IgD-negative memory B cell (primary cell): Measurements from ENCODE around the gene ARHGAP19. TPM values are rescaled to one million over a fixed set of nuclear protein-coding genes. Genes with fewer than 3 reads are reported as not detected.

Experiments used
- H3K27ac Mint-ChIP-seq, 3 donors: one replicate each; pipeline ENCODE4 v1.8.0; 2020 to 2022; ENCODE audit warnings: mild to moderate bottlenecking in 3 of 3, mixed read lengths in 3 of 3, moderate library complexity in 1 of 3
- H3K27me3 Mint-ChIP-seq: one replicate; pipeline ENCODE4 v1.8.0; 2021; ENCODE audit warnings: mixed read lengths
- H3K36me3 Mint-ChIP-seq: one replicate; pipeline ENCODE4 v1.8.0; 2020; ENCODE audit warnings: mild to moderate bottlenecking, mixed read lengths
- H3K4me1 Mint-ChIP-seq, 3 donors: one replicate each; pipeline ENCODE4 v1.8.0; 2020 to 2022; ENCODE audit warnings: mixed read lengths in 3 of 3, mild to moderate bottlenecking in 1 of 3
- H3K4me3 Mint-ChIP-seq, 4 donors: one replicate each; pipeline ENCODE4 v1.8.0; 2020 to 2022; ENCODE audit warnings: mild to moderate bottlenecking in 4 of 4, mixed read lengths in 4 of 4, moderate library complexity in 3 of 4
- H3K9me3 Mint-ChIP-seq, 3 donors: one replicate each; pipeline ENCODE4 v1.8.0; 2020 to 2021; ENCODE audit warnings: mixed read lengths in 3 of 3, mild to moderate bottlenecking in 1 of 3
- polyA plus RNA-seq: library from polyadenylated mRNA; unstranded; fragments of 300-500 nt; fragmentation: Illumina TruSeq; gene quantifications from one replicate; pipeline ENCODE4 v1.2.3, GENCODE V29; 2021

ARHGAP19 gene, protein sequence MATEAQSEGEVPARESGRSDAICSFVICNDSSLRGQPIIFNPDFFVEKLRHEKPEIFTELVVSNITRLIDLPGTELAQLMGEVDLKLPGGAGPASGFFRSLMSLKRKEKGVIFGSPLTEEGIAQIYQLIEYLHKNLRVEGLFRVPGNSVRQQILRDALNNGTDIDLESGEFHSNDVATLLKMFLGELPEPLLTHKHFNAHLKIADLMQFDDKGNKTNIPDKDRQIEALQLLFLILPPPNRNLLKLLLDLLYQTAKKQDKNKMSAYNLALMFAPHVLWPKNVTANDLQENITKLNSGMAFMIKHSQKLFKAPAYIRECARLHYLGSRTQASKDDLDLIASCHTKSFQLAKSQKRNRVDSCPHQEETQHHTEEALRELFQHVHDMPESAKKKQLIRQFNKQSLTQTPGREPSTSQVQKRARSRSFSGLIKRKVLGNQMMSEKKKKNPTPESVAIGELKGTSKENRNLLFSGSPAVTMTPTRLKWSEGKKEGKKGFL
- polyA plus RNA-seq: 7.3 TPM

DNA sequence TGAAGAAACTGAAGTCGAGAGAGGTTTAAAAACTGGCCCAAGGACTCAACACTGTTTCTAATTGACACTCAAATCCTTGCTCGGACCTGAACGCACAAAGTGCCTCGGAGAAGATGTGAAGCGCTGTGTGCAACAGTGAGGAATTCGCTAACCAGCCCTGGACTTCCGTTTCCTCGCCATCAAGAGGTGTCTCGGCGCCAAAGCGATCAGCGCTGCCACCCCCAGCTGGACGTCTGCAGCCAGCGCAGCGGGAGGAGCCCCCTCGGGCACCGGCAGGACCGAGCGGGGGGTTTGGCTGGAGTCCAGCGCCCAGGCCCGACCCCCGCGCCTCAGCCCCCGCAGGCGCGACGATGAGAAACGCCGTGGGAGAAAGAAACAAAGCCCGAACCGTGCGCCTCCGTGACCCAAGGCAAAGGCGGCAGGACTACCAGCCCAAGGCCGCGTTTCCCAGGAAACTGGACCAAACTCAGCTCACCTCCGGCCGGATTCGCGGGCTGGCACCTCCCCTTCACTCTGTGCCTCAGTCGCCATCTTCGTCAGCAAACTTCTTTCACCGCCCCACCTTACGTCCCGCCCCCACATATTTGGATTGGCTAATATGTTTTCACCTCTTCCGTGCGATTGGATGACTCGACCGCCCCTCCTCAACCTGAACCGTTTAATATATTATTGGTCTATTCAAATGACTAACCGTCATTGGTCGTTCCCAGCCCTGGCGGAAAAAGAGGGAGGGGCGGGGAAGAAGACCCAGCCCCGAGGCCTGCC lies at the start of gene ARHGAP19:
Gene ARHGAP19 (minus strand): TSS at position 541 of the 765 bp plus-strand sequence. CDS start 10 bp downstream, at position 531.
- peak within 1 kb of the TSS; percentile 43 to 94 (median 89) for H3K27ac Mint-ChIP-seq
- peaks cover 2% of the 10 kb centered on the region for H3K36me3 Mint-ChIP-seq
- H3K9me3 Mint-ChIP-seq: no peaks in the 10 kb centered on the region
- peak within 1 kb of the TSS; percentile 84 to 99 (median 93) for H3K4me3 Mint-ChIP-seq
- H3K4me1 Mint-ChIP-seq: peaks cover 11 to 17% (median 17%) of the 10 kb centered on the region in 3 donors
- H3K27me3 Mint-ChIP-seq: no peaks in the 10 kb centered on the region

DNA sequence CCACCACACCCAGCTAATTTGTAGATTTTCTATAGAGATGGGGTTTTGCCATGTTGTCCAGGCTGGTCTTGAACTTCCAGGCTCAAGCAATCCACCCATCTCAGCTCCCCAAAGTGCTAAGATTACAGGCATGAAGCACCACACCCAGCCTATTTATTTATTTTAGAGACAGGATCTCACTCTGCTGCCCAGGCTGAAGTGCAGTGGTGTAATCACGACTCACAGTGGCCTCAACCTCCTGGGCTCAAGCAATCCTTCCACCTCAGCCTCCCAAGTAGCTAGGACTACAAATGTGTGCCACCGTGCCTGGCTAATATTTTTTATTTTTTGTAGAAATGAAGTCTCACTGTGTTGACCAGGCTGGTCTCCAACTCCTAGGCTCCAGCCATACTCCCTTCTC lies 49.0 kb upstream of the ARHGAP19 start:
- peaks cover 0 to 10% (median 4%) of the 10 kb centered on the region in 3 donors for H3K4me1 Mint-ChIP-seq
- H3K4me3 Mint-ChIP-seq: peak overlapping the region in 1 of 4 donors; percentile 29
- H3K27me3 Mint-ChIP-seq: no peaks in the 10 kb centered on the region
- no peaks in the 10 kb centered on the region for H3K9me3 Mint-ChIP-seq
- H3K27ac Mint-ChIP-seq: no peak overlapping the region
- H3K36me3 Mint-ChIP-seq: no peaks in the 10 kb centered on the region

DNA sequence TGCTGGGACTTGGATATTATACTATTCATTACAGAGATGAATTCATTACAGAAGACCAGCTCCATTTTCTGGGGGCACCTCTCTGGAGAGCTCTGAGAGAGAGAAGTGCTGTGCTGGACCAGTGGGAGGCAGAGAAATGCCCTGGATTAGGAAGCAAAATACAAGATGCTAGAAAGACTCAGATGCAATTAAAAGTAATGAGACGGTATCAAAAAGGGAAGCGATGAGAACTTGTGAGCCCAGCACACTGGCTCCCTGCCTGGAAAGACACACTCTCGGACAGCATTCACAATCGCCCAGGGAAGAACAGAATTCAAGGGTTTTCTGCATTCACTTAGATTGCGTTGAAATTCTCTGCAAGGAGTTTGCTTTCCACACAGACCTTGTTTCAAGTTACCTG lies 45.6 kb upstream of the ARHGAP19 start:
- Mint-ChIP-seq H3K4me1 (peaks cover 9 to 24% (median 16%) of the 10 kb centered on the region in 3 donors), H3K27me3 (no peaks in the 10 kb centered on the region), H3K4me3 (peak overlapping the region in 1 of 4 donors; percentile 95), H3K9me3 (no peaks in the 10 kb centered on the region), H3K36me3 (peaks cover 3% of the 10 kb centered on the region), H3K27ac (peak overlapping the region; percentile 0 to 99 (median 9))

DNA sequence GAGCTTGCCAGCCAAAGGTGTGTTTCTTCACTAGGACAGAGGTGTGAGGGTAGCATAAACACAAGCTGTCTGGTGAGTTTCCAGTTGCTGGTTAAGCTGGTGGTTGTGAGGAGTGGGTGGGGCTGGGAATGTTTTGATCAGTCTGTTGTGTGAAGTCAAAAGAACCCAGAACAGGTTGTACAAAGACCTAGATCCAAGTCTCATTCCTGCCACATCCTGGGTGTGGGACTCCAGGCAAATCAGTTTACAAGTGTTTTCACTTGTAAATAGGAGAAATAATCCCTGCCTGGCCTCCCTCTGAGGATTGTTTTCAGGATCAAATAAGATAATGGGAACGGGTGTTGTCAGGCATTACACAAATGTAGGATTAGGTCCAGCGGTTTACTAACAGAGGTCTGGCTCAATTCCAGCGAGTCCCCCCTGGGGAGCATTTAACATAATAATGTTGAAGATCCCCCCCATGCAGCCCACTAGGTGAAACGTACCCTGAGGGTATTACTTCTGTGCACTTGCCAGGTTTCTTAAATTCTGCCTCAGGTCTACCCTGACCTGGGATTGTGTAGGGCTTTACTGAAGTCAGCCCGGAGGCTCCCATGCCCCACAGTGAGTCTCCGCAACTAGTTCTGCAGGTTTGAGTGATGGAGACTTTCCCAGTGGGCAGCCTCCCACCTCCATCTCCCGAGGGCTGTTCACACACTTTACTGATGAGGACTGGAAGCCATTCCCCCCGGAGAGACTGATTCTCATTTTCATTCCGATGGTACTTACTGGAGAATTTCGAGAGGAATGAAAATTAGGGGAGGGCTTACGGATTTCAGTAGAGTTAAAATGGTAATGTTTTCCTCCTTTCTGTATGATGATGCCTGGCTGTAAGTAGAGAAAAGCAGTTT lies 44.8 kb upstream of the ARHGAP19 start:
- H3K4me3 Mint-ChIP-seq: peak overlapping the region in 1 of 4 donors; percentile 95
- peaks cover 17 to 30% (median 24%) of the 10 kb centered on the region in 3 donors for H3K4me1 Mint-ChIP-seq
- H3K36me3 Mint-ChIP-seq: peaks cover 3% of the 10 kb centered on the region
- H3K27me3 Mint-ChIP-seq: no peaks in the 10 kb centered on the region
- H3K9me3 Mint-ChIP-seq: no peaks in the 10 kb centered on the region
- peak overlapping the region in 2 of 3 donors; percentile 79 to 99 for H3K27ac Mint-ChIP-seq

DNA sequence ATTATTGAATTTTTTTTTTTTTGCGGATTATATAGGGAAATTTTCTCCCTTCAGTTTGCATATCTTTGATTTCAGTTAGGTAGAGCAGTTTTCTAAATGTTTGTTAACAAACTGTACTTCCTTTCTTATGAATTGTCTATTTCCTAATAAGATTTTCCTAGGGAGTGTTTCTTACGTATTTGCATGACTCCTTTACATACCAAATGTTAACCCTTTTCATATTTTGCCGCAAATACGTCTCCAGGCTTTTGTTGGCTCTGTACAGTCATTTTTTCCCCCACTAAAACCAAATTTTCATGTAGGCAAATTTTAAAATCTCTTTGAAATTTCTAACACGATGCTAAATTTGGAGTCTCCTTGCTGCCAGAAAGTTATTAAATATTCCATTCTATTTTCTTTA lies 44.0 kb upstream of the ARHGAP19 start:
- Mint-ChIP-seq H3K36me3 (peaks cover 3% of the 10 kb centered on the region), H3K4me3 (peak overlapping the region; percentile 55 to 95 (median 78)), H3K27ac (peak overlapping the region in 2 of 3 donors; percentile 79 to 99), H3K9me3 (no peaks in the 10 kb centered on the region), H3K4me1 (peaks cover 20 to 35% (median 31%) of the 10 kb centered on the region in 3 donors), H3K27me3 (no peaks in the 10 kb centered on the region)

DNA sequence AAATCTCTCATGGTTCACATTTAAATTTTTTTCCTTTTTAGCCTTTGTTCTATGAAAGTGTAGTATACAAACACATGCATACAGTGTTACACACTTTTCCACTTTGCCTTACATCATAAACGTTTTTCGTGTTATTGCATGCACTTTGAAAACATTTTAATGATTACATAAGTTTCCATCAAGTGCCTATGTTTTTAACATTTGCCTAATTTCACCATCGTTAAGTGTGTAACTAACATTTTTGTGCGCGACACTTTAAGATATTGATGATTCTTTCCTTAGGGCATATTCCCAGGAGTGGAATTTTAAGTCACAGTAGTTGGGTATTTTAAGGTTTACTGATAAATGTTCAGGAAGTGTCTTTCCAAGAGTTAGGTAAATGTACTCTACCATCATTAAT lies 43.6 kb upstream of the ARHGAP19 start:
- Mint-ChIP-seq H3K27ac (peak overlapping the region; percentile 46 to 99 (median 79)), H3K36me3 (peaks cover 3% of the 10 kb centered on the region), H3K27me3 (no peaks in the 10 kb centered on the region), H3K4me1 (peaks cover 24 to 40% (median 35%) of the 10 kb centered on the region in 3 donors), H3K9me3 (no peaks in the 10 kb centered on the region), H3K4me3 (peak overlapping the region; percentile 55 to 95 (median 78))

DNA sequence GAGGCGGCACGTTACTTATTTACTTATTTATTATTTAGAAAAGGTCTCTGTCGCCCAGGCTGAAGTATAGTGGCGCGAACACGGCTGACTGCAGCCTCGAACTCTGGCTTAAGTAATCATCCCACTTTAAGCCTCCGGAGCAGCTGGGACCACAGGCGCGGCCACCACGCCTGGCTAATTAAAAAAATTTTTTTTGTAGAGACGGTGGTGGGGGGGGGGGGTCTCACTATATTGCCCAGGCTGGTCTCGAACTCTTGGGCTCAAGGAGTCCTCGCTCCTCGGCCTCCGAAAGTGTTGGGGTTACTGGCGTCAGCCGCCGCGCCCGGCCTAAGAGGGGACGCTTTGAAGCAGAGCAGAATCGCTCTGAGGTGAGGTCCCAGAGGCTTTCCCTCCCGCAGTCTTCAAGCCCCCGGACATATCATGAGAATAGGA lies 42.8 kb upstream of the ARHGAP19 start:
- Mint-ChIP-seq H3K27me3 (no peaks in the 10 kb centered on the region), H3K27ac (peak overlapping the region in 2 of 3 donors; percentile 81 to 99), H3K4me3 (peak overlapping the region; percentile 83 to 95 (median 91)), H3K9me3 (no peaks in the 10 kb centered on the region), H3K36me3 (peaks cover 3% of the 10 kb centered on the region), H3K4me1 (peaks cover 24 to 40% (median 36%) of the 10 kb centered on the region in 3 donors)

DNA sequence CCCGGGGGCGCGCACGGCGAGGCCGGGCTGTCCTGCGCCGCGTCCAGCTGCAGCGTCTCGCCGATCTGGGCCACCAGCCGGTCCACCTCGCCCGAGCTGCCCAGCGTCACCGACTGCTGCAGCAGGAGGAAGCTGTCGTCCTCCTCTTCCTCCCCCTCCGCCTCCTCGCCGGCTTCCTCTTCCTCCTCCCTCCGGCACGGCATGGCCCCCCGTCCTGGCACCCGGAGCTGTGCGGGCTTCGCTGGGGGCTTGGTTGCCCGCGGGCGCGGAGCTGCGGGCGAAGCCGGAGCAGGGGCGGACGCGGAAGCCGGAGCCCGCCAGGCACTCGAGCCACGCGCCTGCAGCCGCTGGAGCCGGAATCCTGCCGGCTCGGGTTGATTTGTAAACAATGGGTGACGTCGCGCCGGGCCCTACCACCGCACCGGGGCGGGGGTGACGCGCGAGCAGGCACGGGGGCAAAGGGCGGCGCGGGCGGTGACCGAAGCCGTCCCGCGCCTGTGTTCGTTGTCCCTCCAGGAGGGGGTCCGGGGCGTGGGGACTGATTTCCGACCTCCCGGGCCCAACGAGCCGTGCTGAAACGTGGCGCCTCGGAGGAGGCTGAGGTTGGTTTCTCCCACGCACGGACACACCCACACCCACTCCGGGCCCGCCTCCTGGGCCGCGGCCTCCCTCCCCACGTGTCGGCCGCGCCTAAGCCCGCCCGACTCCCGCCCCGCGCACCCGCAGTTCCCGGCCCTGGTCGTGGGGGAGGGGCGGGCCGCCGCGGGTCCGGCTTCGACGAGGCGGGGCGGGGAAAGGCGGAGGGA lies 42.1 kb upstream of the ARHGAP19 start, which contains the start of gene FRAT2:
Gene FRAT2 (minus strand): TSS at position 360 of the 806 bp plus-strand sequence. CDS start 157 bp downstream, at position 203.
- peak within 1 kb of the TSS; percentile 90 to 97 (median 96) for H3K4me3 Mint-ChIP-seq
- H3K27me3 Mint-ChIP-seq: no peaks in the 10 kb centered on the region

DNA sequence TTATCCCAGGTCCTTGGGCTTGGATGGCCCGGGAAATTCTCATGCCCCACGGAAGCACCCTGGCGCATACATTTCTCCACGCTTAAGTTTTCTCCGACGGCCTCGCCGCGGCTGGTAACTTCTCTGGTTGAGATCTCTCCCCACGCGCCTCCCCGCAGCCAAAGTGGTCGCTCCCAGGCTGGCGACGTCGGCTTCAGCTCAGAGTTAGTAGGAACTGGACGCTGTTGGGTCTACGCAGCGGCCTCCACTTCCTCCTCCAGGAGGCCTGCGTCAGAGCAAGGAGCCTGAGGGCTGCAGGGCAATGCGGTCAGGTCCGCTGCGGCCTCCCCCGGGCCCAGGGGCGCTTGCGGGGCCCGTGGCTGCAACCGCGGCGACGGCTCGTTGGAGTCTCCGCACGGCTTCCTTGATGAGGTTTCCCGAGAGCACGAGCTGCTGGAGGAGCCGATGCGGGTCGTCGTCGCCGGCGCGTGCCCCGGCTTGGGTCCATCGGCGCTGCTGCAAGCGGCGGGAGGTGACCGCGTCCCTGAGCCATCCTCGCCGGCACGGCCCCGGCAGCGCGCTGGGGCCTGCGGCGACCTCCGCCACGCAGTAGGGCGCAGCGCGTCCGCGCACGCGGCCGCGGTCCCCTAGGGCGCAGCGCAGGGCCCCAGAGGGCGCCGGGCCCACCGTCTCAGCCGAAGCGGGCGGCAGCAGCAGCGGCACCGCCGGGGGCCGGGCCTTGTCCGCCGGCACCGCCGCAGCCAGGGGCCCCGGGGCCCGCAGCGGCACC lies 41.3 kb upstream of the ARHGAP19 start:
- peak overlapping the region; percentile 90 to 97 (median 96) for H3K4me3 Mint-ChIP-seq
- H3K27ac Mint-ChIP-seq: peak overlapping the region; percentile 84 to 98 (median 89)
- no peaks in the 10 kb centered on the region for H3K27me3 Mint-ChIP-seq
- peaks cover 3% of the 10 kb centered on the region for H3K36me3 Mint-ChIP-seq
- H3K9me3 Mint-ChIP-seq: no peaks in the 10 kb centered on the region
- H3K4me1 Mint-ChIP-seq: peaks cover 26 to 47% (median 44%) of the 10 kb centered on the region in 3 donors

More for the DNA sequence above, 42.1 kb upstream of the ARHGAP19 start, which contains the start of gene FRAT2:
- Mint-ChIP-seq H3K36me3 (peaks cover 3% of the 10 kb centered on the region), H3K27ac (peak within 1 kb of the TSS; percentile 84 to 99 (median 95)), H3K9me3 (no peaks in the 10 kb centered on the region), H3K4me1 (peaks cover 26 to 45% (median 40%) of the 10 kb centered on the region in 3 donors)

DNA sequence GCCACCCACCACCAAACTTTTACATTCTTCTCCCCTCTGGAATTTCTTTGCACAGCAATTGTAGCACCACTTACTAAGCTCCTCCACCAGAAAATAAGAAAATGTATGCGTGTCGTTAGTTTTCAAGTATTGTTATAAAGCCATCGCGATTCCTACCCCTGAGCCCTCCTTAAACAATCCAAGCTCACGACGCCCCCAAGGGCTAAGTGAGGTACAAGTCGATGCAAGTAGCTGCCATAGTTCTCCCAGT lies 40.8 kb upstream of the ARHGAP19 start:
- H3K9me3 Mint-ChIP-seq: no peaks in the 10 kb centered on the region
- H3K36me3 Mint-ChIP-seq: peaks cover 3% of the 10 kb centered on the region
- no peaks in the 10 kb centered on the region for H3K27me3 Mint-ChIP-seq
- H3K4me3 Mint-ChIP-seq: peak overlapping the region; percentile 90 to 97 (median 96)
- peak overlapping the region; percentile 84 to 98 (median 89) for H3K27ac Mint-ChIP-seq
- H3K4me1 Mint-ChIP-seq: peaks cover 26 to 49% (median 46%) of the 10 kb centered on the region in 3 donors

DNA sequence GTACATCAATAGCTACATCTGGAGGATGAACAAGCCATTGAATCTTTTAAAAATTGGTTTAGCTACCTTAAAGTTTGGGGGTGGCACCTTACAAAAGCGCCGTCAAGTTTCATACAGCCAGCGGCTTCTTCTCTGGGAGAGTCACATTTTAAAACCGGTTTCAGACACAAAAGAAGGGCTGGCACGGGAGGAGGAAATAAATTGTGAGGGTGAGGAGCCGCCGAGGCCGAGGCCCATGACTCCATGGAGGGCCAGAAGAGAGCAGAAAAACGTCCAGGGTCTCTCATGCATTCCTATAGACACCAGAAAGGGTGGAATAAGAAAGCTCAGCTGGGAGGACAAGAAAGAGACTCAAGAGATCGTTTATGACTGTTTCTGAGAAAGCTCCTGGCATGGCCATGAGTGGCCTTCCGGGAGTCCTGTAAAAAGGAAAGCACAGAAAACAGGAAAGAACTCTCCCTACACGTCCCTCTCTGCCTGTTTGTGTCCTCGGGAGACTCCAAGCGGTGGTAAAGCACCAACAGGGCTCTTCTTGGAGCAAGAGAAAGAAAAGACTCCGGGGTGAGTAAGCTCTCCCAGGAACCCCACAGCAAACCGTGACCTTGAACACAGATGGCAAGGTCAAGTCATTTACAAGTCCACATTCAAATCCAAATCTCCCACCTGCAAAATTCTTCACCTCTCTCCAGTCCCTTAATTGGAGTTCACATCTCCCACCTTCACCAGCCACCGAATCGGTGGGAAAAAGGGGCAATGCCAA lies 40.3 kb upstream of the ARHGAP19 start:
- H3K4me3 Mint-ChIP-seq: peak overlapping the region; percentile 90 to 97 (median 96)
- peak overlapping the region; percentile 84 to 98 (median 89) for H3K27ac Mint-ChIP-seq
- H3K27me3 Mint-ChIP-seq: no peaks in the 10 kb centered on the region
- peaks cover 3% of the 10 kb centered on the region for H3K36me3 Mint-ChIP-seq
- peaks cover 28 to 49% (median 46%) of the 10 kb centered on the region in 3 donors for H3K4me1 Mint-ChIP-seq
- H3K9me3 Mint-ChIP-seq: no peaks in the 10 kb centered on the region

DNA sequence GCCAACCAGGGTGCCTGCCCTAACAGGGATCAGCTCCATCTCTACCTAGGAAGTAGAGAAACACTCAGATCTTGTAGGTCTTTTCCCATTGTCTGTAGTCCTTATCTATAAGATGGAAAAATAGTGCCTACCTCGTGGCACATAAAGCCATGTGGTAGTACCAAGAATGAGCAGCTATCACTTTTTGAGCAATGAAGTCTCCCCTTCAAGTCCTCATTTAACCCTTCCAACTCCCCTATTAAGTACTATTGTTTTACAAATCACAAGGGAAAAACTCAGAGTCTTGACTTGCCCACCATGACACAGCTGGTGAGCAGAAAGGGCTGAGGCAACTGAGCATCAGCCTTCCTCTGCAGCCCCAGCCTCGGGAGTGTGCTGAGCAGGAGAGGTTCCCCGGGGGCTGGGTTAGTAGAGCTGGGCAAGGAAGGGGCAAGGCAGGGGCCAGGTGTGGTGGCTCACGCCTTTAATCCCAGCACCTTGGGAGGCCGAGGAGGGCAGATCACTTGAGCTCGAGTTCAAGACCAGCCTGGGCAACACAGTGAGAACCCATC lies 38.8 kb upstream of the ARHGAP19 start:
- no peaks in the 10 kb centered on the region for H3K27me3 Mint-ChIP-seq
- H3K36me3 Mint-ChIP-seq: peaks cover 3% of the 10 kb centered on the region
- peak overlapping the region; percentile 30 to 97 (median 86) for H3K4me3 Mint-ChIP-seq
- peak overlapping the region in 2 of 3 donors; percentile 80 to 94 for H3K27ac Mint-ChIP-seq
- H3K9me3 Mint-ChIP-seq: no peaks in the 10 kb centered on the region
- H3K4me1 Mint-ChIP-seq: peaks cover 28 to 45% (median 39%) of the 10 kb centered on the region in 3 donors
